SK-N-MC (cell line): ENCODE results near the gene PDLIM5.

ENCODE experiments used
- FOXP2 ChIP-seq: optimal IDR thresholded peaks from 2 replicates; pipeline ENCODE3; 2011; ENCODE audit warnings: mild to moderate bottlenecking, moderate library complexity; ENCODE audit not compliant: insufficient read depth; ENCODE audit errors: extremely low read length, control extremely low read depth
- POLR2AphosphoS5 ChIP-seq: IDR thresholded peaks from 2 replicates; pipeline ENCODE4 v1.6.1; 2012; ENCODE audit warnings: mild to moderate bottlenecking, low read depth, low read length, borderline replicate concordance

- TF ChIP-seq POLR2AphosphoS5 (no peak), FOXP2 (no peak)
Measured at GRCh38 chr4:94636004-94636403, 184.3 kb downstream of the PDLIM5 start.
